Spleen (tissue), 7 donors: Measurements from ENCODE around the gene PCF11.

Experiments used
- POLR2AphosphoS5 ChIP-seq, 3 donors: sonication (generic); formaldehyde crosslinking; IDR thresholded peaks; one replicate each; pipeline ENCODE4 v1.5.1; 2017; ENCODE audit warnings: antibody characterized with exemption in 3 of 3
- TF ChIP-seq, protein P1 (sequence below), 11 experiments: fragments of 200-600 bp in 7 of 11; fragments of 450-650 bp in 4 of 11; sonication (generic) in 4 of 11; IDR thresholded peaks in 8 of 11; conservative IDR thresholded peaks in 3 of 11; 1 replicate in 7 of 11; 2 replicates in 4 of 11; pipeline versions ENCODE4 v1.4.0 to v1.8.0; 2016 to 2021; ENCODE audit warnings: antibody characterized with exemption in 11 of 11, inconsistent platforms in 4 of 11, mild to moderate bottlenecking in 1 of 11
- donor health status: DM: no; HTN: no; CAD: no; lungs with moderate emphysema.
- donor health status: DM: no; HTN: no; CAD: no.
- donor health status: DM: no; HTN: no; CAD: no.

DNA sequence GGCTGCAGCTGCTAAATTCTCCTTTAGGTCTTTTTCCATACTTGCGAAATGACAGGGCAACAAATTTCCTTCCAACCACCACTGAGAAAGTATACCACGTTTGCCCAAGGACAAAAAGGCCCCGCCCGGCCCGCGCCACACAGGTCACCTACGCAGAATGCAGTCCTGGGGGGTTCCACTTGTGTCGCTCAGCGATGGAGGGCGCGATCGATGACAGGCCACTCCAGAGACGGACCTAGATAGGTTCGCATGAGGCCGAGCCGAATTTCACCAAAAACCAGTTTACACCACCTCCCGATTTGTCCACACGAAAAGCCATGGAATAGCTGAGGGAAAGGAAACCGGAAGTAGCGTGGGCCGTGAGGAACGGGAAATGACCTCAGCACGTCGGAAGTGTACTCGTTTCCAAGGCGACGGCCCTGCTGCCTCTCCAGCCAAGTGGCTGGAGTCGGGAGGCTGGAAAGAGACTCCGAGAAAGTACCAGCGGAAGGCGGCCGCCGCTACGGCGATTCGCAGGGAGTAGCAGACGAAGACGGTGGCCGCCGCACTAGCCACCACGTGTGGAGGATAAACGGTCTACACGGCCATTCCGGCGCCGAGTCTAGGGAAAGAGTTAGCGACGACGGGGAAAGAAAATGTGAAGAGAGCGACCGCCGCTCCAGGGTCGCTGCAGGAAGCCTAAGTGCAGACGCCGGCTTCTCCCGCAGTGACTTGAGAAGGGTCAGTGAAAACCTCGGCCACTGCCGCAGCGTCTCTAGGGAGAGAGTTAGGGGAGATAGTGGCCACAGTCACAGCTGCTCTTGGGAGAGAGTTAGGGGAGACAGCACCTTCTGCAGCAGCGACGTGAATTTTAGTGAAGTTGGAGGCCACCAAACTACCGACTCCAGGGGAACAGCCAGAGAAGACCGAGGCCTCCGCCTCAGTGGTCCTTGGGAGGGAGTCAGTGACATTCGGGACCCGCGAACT lies 36.7 kb downstream of the PCF11 start, which contains the start of gene ANKRD42:
- TF ChIP-seq, protein P1, sequence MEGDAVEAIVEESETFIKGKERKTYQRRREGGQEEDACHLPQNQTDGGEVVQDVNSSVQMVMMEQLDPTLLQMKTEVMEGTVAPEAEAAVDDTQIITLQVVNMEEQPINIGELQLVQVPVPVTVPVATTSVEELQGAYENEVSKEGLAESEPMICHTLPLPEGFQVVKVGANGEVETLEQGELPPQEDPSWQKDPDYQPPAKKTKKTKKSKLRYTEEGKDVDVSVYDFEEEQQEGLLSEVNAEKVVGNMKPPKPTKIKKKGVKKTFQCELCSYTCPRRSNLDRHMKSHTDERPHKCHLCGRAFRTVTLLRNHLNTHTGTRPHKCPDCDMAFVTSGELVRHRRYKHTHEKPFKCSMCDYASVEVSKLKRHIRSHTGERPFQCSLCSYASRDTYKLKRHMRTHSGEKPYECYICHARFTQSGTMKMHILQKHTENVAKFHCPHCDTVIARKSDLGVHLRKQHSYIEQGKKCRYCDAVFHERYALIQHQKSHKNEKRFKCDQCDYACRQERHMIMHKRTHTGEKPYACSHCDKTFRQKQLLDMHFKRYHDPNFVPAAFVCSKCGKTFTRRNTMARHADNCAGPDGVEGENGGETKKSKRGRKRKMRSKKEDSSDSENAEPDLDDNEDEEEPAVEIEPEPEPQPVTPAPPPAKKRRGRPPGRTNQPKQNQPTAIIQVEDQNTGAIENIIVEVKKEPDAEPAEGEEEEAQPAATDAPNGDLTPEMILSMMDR (IDR thresholded peaks at IDR 0.05 in 8 of 11, conservative IDR thresholded peaks at IDR 0.05 in 3 of 11), result peak in 6 of 11 experiments; percentile 14 to 44 (median 33)
- TF ChIP-seq POLR2AphosphoS5 (IDR thresholded peaks at IDR 0.05), result peak; percentile 90 to 94 (median 94)
